NCI-H526 (cell line): ENCODE data around the gene PGGHG.
"Not testable (repeated sequence)": the region's sequence is repeated elsewhere in the genome, so short reads cannot be mapped to it uniquely, and the experiment has no call there.

Experiments
- DNase-seq, 2 experiments: peaks; one replicate each; lab custom pipeline; 2025; lab: John Stamatoyannopoulos, UW

Gene PGGHG

GRCh38 chr11:288478-289397, at the start of gene PGGHG:
TSS of gene PGGHG (plus strand) at chr11:289126. CDS start at chr11:289817, 691 bp downstream.
- DNase-seq = peak in 1 of 2 experiments; percentile 60

- DNase-seq = no peak
Measured at GRCh38 chr11:240315-240714, 48.6 kb upstream of the PGGHG start.

- DNase-seq = no peak
Measured at GRCh38 chr11:241634-242033, 47.3 kb upstream of the PGGHG start.

GRCh38 chr11:244376-244775, 44.5 kb upstream of the PGGHG start:
- no peak for DNase-seq

GRCh38 chr11:249062-249461, 39.9 kb upstream of the PGGHG start:
- DNase-seq = no peak

- no peak for DNase-seq
Measured at GRCh38 chr11:250274-250673, 38.7 kb upstream of the PGGHG start.

GRCh38 chr11:250740-251299, 38.1 kb upstream of the PGGHG start:
- peak; percentile 19 to 71 for DNase-seq

- no peak for DNase-seq
Measured at GRCh38 chr11:251550-251949, 37.4 kb upstream of the PGGHG start.

- no peak for DNase-seq
Measured at GRCh38 chr11:252666-253065, 36.3 kb upstream of the PGGHG start.

GRCh38 chr11:253160-253885, 35.6 kb upstream of the PGGHG start:
- no peak for DNase-seq

- no peak for DNase-seq
Measured at GRCh38 chr11:253886-254270, 35.0 kb upstream of the PGGHG start.

GRCh38 chr11:255176-255575, 33.8 kb upstream of the PGGHG start:
- no peak for DNase-seq

GRCh38 chr11:255816-256215, 33.1 kb upstream of the PGGHG start:
- DNase-seq = no peak

- DNase-seq = no peak
Measured at GRCh38 chr11:256952-257737, 31.8 kb upstream of the PGGHG start.

GRCh38 chr11:257766-258493, 31.0 kb upstream of the PGGHG start:
- peak in 1 of 2 experiments; percentile 39 for DNase-seq

- DNase-seq = no peak
Measured at GRCh38 chr11:259413-259812, 29.5 kb upstream of the PGGHG start.

- DNase-seq = no peak
Measured at GRCh38 chr11:261624-262023, 27.3 kb upstream of the PGGHG start.

GRCh38 chr11:266676-267439, 22.1 kb upstream of the PGGHG start:
- DNase-seq = no peak

- no peak for DNase-seq
Measured at GRCh38 chr11:267491-267994, 21.4 kb upstream of the PGGHG start.

GRCh38 chr11:268716-269145, 20.2 kb upstream of the PGGHG start:
- DNase-seq = not testable (repeated sequence)
